AG08396 (cell line): ENCODE measurements around the gene CENPT.

Experiments
- DNase-seq: peaks from one replicate; pipeline ENCODE4 v3.0.0; 2012; ENCODE audit warnings: low spot score, mixed read lengths

The CENPT gene

DNA sequence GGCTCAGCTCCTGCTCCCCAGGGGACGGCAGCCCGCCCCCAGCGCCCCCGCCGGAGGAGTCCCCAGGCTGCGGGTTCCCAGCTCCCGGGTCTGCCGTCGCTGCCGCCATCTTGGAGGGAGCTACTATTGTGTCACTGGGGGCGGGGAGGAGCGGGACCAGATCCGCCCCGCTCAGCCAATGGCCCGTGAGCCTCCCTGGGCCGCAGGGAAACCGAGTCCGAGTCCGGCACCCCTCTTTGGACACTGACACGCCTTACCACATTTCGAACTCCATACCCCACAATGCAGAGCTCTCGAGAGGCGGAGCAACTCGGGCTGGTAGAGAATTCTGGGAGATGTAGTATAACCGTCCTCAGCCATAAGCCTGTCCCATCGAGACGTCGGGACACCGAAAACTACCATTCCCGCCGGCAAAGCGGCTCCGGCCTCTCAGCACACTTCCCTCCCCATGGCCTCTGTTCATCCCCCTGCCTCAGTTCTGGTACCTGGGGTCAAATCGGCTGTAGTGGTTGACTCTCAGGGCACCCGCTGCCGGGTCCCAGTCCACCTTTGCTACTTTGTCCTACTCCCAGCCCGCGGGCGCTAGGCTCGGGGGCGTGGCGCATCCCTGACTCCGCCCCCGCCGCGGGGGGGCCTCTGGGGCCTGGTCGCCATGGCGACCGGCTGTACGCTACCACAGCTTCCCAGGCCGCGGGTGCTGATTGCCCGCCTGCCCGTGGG lies 40.9 kb downstream of the CENPT start, which contains the start of the genes RANBP10 and TSNAXIP1:
RANBP10 (minus strand) TSS at position 133 of the 720 bp plus-strand sequence; CDS start at position 109, 24 bp downstream.
TSNAXIP1 (plus strand) TSS at position 462 of the 720 bp plus-strand sequence. CDS start 261 bp downstream, outside the sequence.
- peak; percentile 97 for DNase-seq

DNA sequence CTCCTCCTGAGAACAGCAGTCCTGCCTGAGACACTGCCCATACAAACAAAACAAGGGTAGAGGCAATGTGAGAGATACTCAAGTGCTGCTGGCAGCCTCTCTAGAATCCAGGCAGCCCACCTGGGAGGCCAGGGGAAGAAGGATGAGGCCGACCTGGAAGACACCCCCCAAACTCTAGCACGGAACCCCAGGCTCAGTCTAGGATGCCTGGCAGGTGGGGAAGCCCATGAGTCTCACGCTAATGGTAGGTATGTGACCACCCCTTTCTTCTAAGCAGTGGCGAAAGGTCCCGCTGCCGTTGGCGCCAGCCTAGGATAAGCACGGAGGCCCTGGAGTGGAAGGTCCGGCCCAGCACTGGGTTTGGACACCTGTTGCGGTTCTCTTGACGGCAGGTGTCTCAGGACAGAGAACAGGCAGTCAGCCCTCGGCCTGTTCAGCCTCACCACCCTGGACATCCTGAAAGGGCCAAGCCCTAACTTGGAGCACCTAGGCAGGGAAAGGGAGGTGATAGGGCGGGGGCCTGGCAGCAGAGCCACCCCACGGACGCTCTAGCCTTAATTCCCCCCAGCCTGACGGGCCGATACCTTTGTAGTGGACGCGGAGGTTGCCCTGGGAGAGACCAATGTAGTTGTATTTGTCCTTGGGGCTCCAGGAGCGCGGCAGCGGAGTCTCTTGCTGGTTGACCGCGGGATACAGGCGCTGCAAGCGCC lies 41.6 kb downstream of the CENPT start:
- DNase-seq, result no peak

DNA sequence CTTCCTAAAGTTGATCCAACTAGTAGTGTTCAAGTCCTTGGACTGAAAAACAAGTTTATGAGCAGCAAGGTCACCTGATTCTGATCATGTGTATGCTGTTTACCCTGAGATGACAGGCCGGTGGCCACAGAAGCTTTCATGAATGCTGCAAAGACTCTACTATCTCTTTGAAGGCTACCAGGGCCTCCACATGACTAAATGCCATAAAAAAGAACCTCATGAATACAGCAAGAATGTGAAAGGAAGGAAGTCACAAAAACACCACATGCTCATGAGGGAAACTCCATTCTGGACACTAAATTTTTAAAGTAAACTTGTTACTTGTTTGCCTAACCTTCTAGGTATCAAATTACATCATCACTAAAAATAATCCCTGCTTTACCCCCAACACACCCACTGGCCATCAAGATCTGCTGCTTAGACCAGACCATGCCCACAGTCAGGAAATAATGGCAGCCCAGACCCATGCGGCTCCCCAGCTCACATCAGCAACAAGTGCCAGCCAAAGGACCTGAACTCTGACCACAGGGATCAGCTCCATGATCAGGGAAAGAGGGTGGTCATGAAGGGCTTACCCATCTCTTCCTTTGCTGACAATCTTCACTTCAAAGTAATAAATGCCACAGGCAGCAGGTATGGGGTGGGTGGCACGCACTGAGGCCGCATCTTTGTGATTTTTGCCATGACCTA lies 42.5 kb downstream of the CENPT start:
- no peak for DNase-seq

DNA sequence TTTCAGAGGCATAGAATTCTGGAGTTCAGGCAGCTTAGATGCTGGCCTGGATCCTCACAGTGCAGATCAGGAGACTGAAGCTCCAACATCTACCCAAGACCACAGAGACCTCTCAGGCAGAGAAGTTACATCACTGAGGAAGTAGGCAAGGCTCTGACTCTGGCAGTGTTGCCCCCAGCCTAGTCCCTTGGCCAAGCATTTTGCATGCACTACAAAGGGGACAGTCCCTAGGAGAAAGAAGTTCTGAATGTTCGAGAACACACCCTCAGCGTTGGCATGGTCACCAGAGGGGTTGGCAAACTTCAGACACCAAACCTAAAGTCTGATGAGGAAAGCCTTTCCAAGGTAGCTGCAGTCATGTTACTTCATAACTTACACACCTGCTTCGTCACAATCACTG lies 43.6 kb downstream of the CENPT start:
- no peak for DNase-seq

DNA sequence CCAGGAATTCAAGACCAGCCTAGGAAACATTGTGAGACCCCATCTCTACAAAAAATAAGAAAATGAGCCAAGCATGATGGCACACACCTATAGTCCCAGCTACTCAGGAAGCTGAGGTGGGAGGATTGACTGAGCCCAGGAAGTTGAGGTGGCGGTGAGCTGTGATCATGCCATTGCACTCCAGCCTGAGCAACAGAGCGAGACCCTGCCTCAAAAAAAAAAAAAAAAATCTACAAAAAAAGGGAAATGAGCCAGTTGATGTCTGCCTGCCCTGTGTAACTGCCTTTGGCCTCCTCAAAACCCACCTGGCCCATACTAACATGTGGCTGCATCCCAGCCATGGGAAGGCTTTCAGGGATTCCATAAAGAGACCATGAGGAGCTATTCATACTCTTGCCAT lies 45.6 kb downstream of the CENPT start:
- no peak for DNase-seq

DNA sequence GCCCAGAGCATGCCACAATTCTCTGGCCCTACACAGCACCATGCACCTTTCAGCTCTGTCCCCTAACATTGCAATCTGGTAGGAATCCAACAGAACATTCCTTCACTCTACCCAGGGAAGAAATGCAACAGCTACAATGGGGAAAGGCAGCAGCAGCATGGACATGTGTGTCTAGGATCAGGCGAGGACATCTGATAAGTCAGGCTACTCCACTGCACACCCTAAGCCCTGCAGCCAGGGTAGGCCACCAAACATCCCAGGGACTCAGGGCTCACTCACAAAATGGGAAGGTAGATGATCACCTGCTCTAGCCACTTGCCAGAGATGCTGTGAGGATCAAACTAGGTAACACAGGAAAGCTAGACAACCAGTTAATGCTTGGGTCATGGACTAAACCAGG lies 46.3 kb downstream of the CENPT start:
- DNase-seq, result no peak

DNA sequence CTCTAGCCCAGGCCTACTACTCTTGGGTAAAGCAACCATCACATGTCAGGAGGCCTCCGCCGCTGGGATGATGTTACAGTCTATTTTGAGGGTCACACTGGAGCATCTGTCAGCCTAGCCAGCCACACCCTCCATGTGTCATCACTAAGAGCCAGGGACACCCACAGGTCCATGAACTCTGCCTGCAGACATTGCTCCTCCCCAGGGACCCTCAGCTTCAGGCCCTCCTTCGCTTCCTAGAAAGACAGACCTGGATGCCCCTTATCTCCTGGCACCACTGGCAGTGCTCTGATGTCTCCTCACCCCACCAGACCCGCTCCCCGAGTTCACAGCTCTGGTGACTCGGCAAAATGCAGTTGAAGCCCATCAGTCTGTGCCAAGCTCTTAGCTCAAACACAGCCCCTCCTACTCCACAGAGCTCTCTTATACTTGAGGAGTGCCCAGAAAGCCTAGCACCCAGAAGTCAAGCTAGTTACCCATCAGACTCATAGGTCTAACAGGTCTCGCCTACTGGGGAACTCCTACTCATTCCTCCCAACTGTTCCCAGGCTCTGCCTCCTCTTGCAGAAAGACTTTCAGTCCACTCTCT lies 47.1 kb downstream of the CENPT start:
- peak; percentile 25 for DNase-seq

DNA sequence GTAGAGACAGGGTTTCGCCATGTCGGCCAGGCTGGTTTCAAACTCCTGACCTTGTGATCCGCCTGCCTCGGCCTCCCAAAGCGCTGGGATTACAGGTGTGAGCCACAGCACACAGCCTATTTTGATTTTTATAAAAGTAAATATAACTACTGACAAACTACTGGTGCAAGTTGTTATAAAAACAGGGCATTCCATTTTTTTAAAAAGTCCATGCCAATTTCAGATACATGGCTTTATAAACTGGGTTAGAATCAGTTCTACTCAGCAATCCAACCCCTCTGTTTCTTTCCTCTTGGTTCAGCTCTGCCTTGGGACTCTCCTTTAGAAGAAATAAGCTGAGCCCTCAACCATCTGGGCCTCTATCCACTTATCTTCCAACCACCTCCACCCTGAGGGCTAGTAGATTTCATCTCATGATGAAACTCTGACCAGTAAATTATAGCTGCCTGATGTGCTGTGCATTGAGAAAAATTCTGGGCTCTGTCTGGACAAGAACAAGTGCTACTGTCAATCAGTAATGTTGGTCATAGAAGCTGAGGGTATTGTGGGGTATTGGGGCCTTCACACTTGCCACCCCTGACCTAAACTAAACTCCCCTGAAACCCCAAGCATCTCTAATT lies 51.3 kb downstream of the CENPT start:
- DNase-seq, result no peak

DNA sequence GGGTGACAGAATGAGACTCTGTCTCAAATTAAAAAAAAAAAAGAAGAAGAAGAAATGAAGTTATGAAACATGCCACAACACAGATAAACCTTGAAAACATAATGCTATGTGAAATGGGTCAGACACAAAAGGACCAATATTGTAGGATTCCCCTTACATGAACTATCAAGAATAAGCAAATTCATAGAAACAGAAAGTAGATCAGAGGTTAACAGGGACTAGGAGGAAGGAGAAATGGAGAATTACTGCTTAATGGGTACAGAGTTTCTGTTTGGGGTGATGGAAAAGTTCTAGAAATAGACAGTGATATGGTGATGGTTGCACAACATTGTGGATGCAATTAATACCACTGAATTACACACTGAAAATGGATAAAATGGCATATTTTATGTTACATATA lies 57.4 kb downstream of the CENPT start:
- no peak for DNase-seq

DNA sequence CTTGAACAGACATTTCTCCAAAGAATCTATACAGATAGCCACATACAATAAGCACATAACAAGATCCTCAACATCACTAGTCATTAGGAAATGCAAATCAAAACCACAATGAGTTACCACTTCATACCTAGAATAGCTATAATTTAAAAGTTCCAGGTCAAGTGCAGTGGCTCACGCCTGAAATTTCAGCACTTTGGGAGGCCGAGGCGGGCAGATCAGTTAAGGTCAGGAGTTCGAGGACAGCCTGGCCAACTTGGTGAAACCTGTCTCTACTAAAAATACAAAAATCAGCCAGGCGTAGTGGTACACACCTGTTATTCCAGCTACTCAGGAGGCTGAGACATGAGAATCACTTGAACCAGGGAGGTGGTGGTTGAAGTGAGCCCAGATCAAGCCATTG lies 61.0 kb downstream of the CENPT start:
- DNase-seq, result no peak

DNA sequence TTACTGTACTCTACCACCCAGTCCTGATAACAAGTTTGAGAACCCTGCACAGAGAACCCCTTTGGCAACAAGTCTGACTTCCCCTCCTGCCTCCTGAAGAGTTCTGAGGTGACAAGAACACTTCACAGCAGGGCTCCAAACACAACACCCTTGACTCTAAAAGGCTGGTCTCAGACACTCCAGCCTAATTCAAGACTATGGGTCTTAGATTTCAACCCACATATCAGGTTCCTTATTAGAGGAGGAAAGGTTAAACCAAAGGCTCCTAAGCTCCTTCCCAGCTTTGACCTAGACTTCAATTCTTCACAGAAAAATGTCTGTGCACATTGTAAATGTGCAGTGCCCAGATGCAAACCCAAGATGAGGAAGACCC lies 64.2 kb downstream of the CENPT start:
- DNase-seq, result no peak

DNA sequence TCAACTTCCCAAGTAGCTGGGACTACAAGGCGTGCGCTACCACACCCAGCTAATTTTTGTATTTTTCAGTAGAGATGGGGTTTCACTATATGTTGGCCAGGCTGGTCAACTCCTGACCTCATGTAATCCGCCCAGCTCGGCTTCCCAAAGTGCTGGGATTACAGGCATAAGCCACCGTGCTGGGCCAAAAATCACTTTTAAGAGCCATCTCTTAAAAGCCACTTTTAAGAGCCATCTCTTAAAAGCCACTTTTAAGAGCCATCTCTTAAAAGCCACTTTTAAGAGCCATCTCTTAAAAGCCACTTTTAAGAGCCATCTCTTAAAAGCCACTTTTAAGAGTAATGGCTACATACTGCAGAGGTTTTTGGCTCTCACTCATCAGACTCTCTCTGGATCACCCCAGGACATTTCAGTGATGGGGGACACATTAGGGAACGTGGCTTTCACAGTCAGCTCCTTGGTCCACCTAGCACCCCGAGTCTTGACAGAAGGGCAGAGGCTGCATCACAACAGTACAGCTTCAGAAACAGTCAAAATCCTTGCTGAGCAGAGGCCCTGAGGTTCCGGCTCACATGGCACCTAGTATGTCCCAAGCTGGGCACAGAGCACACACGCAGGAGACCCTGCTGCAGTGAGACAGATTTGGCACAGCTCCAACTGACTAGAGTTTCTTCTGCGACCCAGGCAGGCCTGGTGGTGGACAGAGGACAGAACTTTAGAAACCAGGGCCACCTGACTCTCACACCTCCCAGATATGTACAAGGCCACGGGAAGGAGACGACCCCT lies 64.7 kb downstream of the CENPT start:
- DNase-seq, result no peak

DNA sequence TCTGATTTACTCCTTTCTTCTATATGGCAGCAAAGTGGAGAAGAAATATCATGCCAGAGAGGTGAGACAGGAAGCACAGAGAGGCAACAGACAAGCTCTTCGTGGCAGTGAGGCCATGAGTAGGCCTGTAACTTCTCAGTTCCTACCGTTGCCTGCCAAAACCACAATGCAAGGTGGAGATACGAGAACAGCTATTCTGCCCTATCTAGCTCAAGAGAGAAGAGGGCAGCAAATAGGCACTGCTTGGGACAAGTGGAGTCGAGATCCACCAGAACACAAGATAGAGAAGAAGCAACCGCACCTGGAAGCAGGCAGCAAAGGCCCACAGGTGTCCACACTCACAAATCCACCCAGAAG lies 66.0 kb downstream of the CENPT start:
- no peak for DNase-seq

DNA sequence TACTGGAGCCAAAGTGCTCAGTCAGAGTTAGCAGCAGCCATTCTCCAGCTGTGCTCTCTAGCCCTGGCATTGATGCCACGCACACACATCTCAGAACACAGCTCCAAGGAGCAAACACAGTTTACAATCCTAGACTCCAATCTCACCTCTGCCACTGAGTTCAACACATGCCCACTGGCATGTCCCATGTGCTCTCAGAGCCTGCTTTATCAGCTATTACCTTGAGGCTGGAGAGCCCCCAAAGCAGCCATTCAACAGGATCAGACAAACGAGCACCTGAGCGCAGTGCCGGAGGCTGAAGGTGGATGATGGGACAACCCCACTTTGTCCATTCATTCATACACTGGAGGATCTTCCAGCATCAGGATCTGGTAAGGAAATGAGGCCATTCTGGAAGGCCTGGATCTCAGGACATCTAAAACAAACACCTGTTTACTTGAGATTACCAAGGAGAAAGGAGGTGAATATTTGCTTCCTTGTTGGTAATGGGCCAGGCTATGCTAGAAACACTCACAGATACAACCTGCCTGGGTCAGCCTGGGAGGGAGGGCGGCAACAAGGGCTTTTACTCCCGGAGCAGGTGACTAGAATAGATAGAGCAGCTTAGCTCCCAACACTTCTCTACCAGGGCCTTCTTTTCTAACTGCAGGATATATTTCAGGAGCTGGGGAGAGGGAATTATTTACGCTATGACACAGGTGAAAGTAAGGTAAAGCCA lies 66.5 kb downstream of the CENPT start:
- DNase-seq, result no peak

DNA sequence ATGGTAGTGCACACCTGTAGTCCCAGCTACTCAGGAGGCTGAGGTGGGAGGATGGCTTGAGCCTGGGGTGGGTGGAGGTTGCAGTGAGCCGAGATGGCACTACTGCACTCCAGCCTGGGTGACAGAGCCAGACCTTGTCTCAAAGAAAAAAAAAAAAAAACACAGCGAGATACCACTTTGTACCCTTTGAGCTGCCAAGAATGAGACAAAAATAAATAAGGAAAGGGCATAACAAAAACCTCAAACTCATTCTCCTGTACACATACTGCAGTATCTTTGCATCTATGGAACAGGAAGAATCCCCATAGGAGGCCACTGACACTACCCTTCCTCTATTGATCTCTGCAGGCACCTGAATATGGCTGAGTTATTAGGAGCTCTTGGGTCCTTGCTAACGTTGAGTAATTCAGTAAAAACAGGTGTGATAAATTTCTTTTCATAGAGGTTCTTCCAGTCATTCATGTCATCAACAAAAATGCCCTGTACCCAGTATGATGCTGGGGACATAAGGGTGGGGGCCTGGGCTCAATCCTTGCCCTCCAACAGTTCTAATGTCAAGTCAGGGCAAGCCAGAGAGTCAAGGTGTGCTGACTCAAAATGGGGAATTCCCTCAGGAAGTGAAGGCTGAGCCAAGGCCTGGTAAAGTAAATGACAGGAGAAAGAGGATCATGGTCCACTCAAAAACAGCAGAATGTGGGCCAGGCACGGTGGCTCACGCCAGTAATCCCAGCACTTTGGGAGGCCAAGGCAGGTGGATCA lies 68.1 kb downstream of the CENPT start:
- DNase-seq, result no peak
